PC-9 (cell line): ENCODE data around the gene LRRC47. TPM values are rescaled to one million over a fixed set of nuclear protein-coding genes. Genes with fewer than 3 reads are reported as not detected.

Source experiments
- BruUV-seq: library from RNA; stranded (reverse); fragments of 400-500 nt; replicated peaks from 2 replicates; lab custom pipeline; 2021; lab: Mats Ljungman, UMichigan
- CTCF ChIA-PET: fragments of 300-600 bp; sonication (Branson Sonifier 250); formaldehyde crosslinking; loops from one replicate; lab custom pipeline; 2022; ENCODE audit warnings: antibody characterized with exemption; lab: Charles Lee
- POLR2A ChIA-PET: fragments of 300-600 bp; sonication (Branson Sonifier 250); formaldehyde crosslinking; loops from one replicate; lab custom pipeline; 2022; ENCODE audit warnings: antibody characterized with exemption; ENCODE audit not compliant: unreplicated experiment; lab: Charles Lee
- DNase-seq, 2 experiments: peaks; one replicate each; pipeline versions ENCODE4 v3.0.0 to v3.0.0-alpha.2; 2015 to 2022; ENCODE audit warnings: mixed read lengths in 1 of 2
- H2AFZ ChIP-seq: fragments of 200-600 bp; sonication (generic); 2 replicates; pipeline ENCODE4 v1.8.1; 2017; ENCODE audit warnings: antibody characterized with exemption
- H3F3A ChIP-seq: fragments of 200-600 bp; sonication (generic); 2 replicates; pipeline ENCODE4 v1.8.1; 2017; ENCODE audit warnings: antibody characterized with exemption, mild to moderate bottlenecking, low read depth; ENCODE audit not compliant: insufficient read depth
- H3K27ac ChIP-seq: fragments of 200-600 bp; sonication (generic); 2 replicates; pipeline ENCODE4 v1.6.1; 2016; ENCODE audit warnings: mixed run types
- H3K27me3 ChIP-seq: fragments of 200-600 bp; sonication (generic); 2 replicates; pipeline ENCODE4 v1.6.1; 2016; ENCODE audit warnings: low read depth, mixed run types; ENCODE audit not compliant: insufficient read depth
- H3K36me3 ChIP-seq: fragments of 200-600 bp; sonication (generic); 2 replicates; pipeline ENCODE4 v1.6.1; 2016; ENCODE audit warnings: low read depth, mixed run types
- H3K4me1 ChIP-seq: fragments of 200-600 bp; sonication (generic); replicated peaks from 2 replicates; pipeline ENCODE4 v1.6.1; 2016; ENCODE audit warnings: mixed run types; ENCODE audit not compliant: insufficient read depth
- H3K4me2 ChIP-seq: fragments of 200-600 bp; sonication (generic); 2 replicates; pipeline ENCODE4 v1.6.1; 2017; ENCODE audit warnings: mixed run types
- H3K4me3 ChIP-seq: fragments of 200-600 bp; sonication (generic); 2 replicates; pipeline ENCODE4 v1.6.1; 2016; ENCODE audit warnings: mixed run types
- H3K79me2 ChIP-seq: fragments of 200-600 bp; sonication (generic); 2 replicates; pipeline ENCODE4 v1.6.1; 2017; ENCODE audit warnings: low read depth, mixed run types
- H3K9me2 ChIP-seq: fragments of 200-600 bp; sonication (generic); 2 replicates; pipeline ENCODE4 v1.8.1; 2017; ENCODE audit warnings: mild to moderate bottlenecking; ENCODE audit not compliant: insufficient read depth
- H3K9me3 ChIP-seq: fragments of 200-600 bp; sonication (generic); 2 replicates; pipeline ENCODE4 v1.8.1; 2016; ENCODE audit warnings: low read depth; ENCODE audit not compliant: insufficient read depth
- H4K20me1 ChIP-seq: fragments of 200-600 bp; sonication (generic); 2 replicates; pipeline ENCODE4 v1.8.1; 2017; ENCODE audit not compliant: insufficient read depth
- CTCF ChIP-seq: fragments of 200-600 bp; sonication (generic); conservative IDR thresholded peaks from 2 replicates; pipeline ENCODE4 v1.6.1; 2017; ENCODE audit warnings: mixed run types, antibody characterized with exemption, mild to moderate bottlenecking, moderate library complexity
- EZH2 ChIP-seq: fragments of 200-600 bp; sonication (generic); IDR thresholded peaks from 2 replicates; pipeline ENCODE4 v1.8.0; 2017; ENCODE audit warnings: antibody characterized with exemption, low read depth
- intact Hi-C: fragments of 100-400 bp; cut with micrococcal nuclease; formaldehyde crosslinking; loops from one replicate; pipeline ENCODE4 v1.10.0; 2022; ENCODE audit not compliant: unreplicated experiment
- total RNA-seq: library from RNA; stranded (reverse); gene quantifications from 2 replicates; pipeline ENCODE4 v1.2.3, GENCODE V29; 2021

The LRRC47 gene
- total RNA-seq, 1 experiment from 2014 or later, result 34.2 TPM

DNA sequence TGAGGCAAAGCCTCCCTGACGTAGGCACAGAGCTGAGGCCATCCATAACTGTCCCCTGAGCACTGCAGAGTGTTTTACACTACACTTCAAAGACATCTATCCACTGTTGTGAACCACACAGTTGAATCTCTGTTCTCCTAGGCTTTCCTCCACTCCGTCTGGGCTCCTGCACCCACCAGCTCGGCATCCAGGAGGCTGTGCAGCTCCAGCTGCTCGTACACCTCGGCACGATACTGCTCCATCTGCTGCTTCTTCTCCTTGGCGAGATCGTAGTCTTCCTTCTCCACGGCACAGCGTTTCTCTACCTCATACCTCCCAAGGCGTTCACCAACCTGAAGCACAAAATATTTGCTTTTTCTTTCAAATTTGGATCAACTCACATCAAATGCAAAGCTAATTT lies 42.5 kb upstream of the LRRC47 start:
- DNase-seq, result no peak
- no peaks in the 10 kb centered on the region for H4K20me1 ChIP-seq
- BruUV-seq, result no TSS peak
- H3K27me3 ChIP-seq, result no peaks in the 10 kb centered on the region
- H3K4me1 ChIP-seq, result no peaks in the 10 kb centered on the region
- no peak for TF ChIP-seq CTCF
- TF ChIP-seq EZH2, result no peak
- no peaks in the 10 kb centered on the region for H3K9me2 ChIP-seq
- no peaks in the 10 kb centered on the region for H3K79me2 ChIP-seq
- H3K9me3 ChIP-seq, result no peaks in the 10 kb centered on the region
- ChIA-PET CTCF (no interaction called here), POLR2A (no interaction called here)
- intact Hi-C loops, result no loop called here
- peaks cover 11% of the 10 kb centered on the region; the same call in 1 of the 2 replicates for H3K36me3 ChIP-seq
- no peak overlapping the region for H3K27ac ChIP-seq
- H2AFZ ChIP-seq, result no peak overlapping the region
- H3K4me2 ChIP-seq, result no peak overlapping the region
- no peaks in the 10 kb centered on the region for H3F3A ChIP-seq
- no peak overlapping the region for H3K4me3 ChIP-seq

DNA sequence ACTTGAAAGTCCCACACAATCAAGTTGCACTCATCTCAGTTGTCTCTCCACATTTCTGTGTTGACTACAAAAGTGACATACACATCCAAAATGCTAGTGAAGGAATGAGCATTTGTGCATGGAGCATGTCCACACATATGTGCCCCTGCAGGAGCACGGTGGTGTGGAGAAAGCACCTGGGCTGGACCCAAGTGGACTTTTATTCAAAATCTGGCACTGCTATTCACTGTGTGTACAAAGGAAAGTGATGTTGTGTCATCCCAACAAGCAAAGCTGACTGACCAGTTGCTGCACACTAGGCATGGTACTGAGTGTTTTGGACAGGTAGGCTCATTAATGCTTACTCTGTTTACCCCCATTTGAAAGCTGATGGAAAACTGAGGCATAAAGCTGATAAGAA lies 41.4 kb upstream of the LRRC47 start:
- DNase-seq, result no peak
- H3K4me3 ChIP-seq, result no peak overlapping the region
- no peaks in the 10 kb centered on the region for H3K27me3 ChIP-seq
- TF ChIP-seq EZH2, result no peak
- no peak for TF ChIP-seq CTCF
- no peaks in the 10 kb centered on the region for H3F3A ChIP-seq
- no peaks in the 10 kb centered on the region for H3K79me2 ChIP-seq
- BruUV-seq, result no TSS peak
- H3K4me1 ChIP-seq, result no peaks in the 10 kb centered on the region
- peaks cover 11% of the 10 kb centered on the region; the same call in 1 of the 2 replicates for H3K36me3 ChIP-seq
- ChIA-PET POLR2A (no interaction called here), CTCF (no interaction called here)
- no peak overlapping the region for H3K27ac ChIP-seq
- H3K9me3 ChIP-seq, result no peaks in the 10 kb centered on the region
- H3K9me2 ChIP-seq, result no peaks in the 10 kb centered on the region
- intact Hi-C loops, result no loop called here
- H2AFZ ChIP-seq, result no peak overlapping the region
- no peak overlapping the region for H3K4me2 ChIP-seq
- no peaks in the 10 kb centered on the region for H4K20me1 ChIP-seq

DNA sequence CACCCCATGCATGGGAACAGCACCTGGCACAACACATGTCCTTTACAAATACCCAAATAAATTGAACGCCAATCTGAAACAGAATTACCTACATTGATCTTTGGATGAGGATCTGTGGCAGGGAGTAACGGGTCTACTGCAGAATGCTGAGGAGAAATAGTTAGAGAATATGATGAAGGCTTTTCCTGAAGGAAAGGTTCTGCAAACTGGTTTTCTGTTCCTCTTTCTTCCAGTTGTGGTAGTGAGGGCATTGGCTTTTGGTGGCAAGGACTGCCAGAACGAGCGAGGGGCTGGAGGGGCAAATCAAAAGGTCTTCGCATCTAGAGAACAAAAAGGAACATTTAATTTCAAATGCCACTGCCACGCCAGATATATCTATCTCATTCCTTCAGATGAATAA lies 40.9 kb upstream of the LRRC47 start:
- H3K36me3 ChIP-seq, result peaks cover 11% of the 10 kb centered on the region; the same call in 1 of the 2 replicates
- no TSS peak for BruUV-seq

More for the DNA sequence above, 40.9 kb upstream of the LRRC47 start:
- no peaks in the 10 kb centered on the region for H3F3A ChIP-seq
- no peak for DNase-seq
- H3K9me3 ChIP-seq, result no peaks in the 10 kb centered on the region
- H3K27ac ChIP-seq, result no peak overlapping the region
- ChIA-PET CTCF (no interaction called here), POLR2A (no interaction called here)
- H4K20me1 ChIP-seq, result no peaks in the 10 kb centered on the region
- no peaks in the 10 kb centered on the region for H3K27me3 ChIP-seq
- no peak for TF ChIP-seq EZH2
- TF ChIP-seq CTCF, result no peak
- intact Hi-C loops, result no loop called here
- no peaks in the 10 kb centered on the region for H3K9me2 ChIP-seq
- H3K4me3 ChIP-seq, result no peak overlapping the region
- no peaks in the 10 kb centered on the region for H3K79me2 ChIP-seq
- no peaks in the 10 kb centered on the region for H3K4me1 ChIP-seq
- H2AFZ ChIP-seq, result no peak overlapping the region
- no peak overlapping the region for H3K4me2 ChIP-seq
